T47D (cell line): ENCODE data around the gene SPP1.
"Not testable (repeated sequence)": the region's sequence is repeated elsewhere in the genome, so short reads cannot be mapped to it uniquely, and the experiment has no call there.

Experiments
- DNase-seq, 2 experiments: peaks; one replicate each; pipeline versions ENCODE4 v3.0.0 to v3.0.0-alpha.2; 2011 to 2012; ENCODE audit warnings: low read depth in 1 of 2, low spot score in 1 of 2
- JUND ChIP-seq: IDR thresholded peaks from 2 replicates; pipeline ENCODE4 v1.6.1; 2012; ENCODE audit warnings: low read depth
- in situ Hi-C: cut with HindIII; loops from 2 replicates; pipeline ENCODE4 v1.10.0; 2016; ENCODE audit warnings: low sequenced_read_pairs, low pct_unique_long_range_greater_than_20kb

The SPP1 gene

GRCh38 chr4:87983996-87984395 is 8.5 kb downstream of the SPP1 start:
- TF ChIP-seq JUND, result no peak
- in situ Hi-C loops, result no loop called here
- no peak for DNase-seq

DNA sequence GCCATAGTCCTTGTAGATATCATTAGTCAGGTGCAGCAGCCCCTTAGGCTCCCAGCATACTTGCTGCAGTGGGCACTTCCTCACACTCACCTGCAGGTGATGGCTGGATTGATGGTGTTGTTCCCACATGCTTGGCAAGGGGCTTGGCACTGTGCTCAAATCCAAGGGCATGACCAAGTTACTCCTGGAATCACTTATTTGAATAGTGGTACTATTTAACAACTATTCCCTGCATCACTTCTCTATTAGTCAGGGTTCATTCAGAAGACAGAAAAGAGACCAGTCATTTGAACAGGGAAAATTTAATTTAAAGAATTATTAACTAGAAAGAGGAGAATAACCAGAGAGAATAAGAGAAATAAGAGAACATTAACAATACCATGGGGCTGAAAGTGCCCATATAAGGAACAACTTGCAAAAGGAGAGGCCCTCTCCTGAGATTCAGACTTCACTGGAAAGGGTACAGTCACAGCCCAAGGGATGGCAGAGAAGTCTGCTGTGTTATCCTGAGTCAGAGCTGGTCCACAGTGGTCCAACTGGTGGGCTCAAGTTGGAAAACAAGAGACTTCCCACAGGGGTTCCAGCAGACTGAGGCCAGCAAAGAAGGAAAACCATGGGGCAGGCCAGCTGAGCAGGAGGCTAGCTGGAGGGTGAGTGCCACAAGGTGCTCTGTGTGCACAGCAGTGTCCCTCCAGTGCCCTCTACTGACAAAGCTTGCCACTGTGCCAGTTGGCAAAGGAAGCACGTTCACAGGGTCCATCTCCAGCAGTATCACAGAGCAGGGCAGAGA is 9.8 kb downstream of the SPP1 start:
- in situ Hi-C loops, result no loop called here
- DNase-seq, result peak; percentile 24 to 67
- TF ChIP-seq JUND, result no peak

GRCh38 chr4:87985887-87986200 is 10.3 kb downstream of the SPP1 start:
- in situ Hi-C loops, result no loop called here
- DNase-seq, result no peak
- no peak for TF ChIP-seq JUND

- no peak for DNase-seq
- TF ChIP-seq JUND, result no peak
- in situ Hi-C loops, result no loop called here
Observed at GRCh38 chr4:87986508-87986907, 11.0 kb downstream of the SPP1 start.

DNA sequence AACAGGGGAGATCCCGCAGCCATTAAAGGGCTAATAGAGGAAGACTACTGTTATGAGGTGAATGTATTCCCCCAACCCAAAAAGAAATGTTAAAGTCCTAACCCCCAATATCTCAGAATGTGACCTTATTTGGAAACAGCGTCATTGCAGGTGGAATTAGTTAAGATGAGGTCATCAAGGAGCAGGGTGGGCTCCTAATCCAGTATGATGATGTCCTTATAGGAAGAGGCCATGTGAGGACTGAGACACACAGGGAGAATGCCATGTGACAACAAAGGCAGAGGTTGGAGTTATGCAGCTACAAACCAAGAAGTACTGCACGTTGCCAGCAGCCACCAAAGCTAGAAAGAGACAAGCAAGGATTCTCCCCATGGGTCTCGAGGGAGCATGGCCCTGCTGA is 14.3 kb downstream of the SPP1 start:
- TF ChIP-seq JUND, result no peak
- in situ Hi-C loops, result no loop called here
- no peak for DNase-seq

DNA sequence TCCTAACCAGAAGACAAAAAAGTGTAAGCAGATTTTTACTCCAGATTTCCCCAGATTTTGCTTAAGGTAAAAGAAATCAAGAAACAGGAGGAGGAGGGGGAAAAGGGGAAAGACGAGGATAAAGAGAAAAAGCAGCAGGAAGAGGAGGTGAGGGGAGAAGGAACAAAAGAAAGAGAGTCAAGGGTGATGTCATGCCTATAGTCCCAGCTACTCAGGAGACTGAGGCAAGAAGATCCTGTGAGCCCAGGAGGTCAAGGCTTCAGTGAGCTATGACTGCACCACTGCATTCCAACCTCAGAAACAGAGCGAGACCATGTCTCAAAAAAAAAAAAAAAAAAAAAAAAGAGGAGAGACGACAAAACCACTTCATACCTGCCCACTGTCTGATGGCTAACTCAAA is 19.9 kb downstream of the SPP1 start:
- in situ Hi-C loops, result no loop called here
- TF ChIP-seq JUND, result no peak
- DNase-seq, result no peak

DNA sequence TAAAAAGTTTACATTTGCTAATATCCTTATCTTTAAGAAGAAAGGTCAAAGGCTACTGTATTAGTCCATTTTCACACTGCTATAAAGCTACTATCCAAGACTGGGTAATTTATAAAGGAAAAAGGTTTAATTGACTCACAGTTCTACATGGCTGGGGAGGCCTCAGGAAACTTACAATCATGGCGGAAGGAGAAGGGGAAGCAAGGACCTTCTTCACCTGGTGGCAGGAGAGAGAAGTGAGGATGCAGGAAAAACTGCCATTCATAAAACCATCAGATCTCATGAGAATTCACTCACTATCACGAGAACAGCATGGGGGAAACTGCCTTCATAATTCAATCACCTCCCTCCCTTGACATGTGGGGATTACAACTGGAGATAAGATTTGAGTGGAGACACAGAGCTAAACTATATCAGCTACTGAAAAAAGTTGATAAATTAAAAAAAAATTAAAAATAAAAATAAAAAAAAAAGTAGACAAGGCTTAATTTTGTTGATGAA is 23.7 kb downstream of the SPP1 start:
- in situ Hi-C loops, result not testable (repeated sequence)

GRCh38 chr4:88001871-88002270 is 26.4 kb downstream of the SPP1 start:
- TF ChIP-seq JUND, result no peak
- in situ Hi-C loops, result no loop called here
- DNase-seq, result no peak

More for the DNA sequence above, 23.7 kb downstream of the SPP1 start:
- DNase-seq, result not testable (repeated sequence)

DNA sequence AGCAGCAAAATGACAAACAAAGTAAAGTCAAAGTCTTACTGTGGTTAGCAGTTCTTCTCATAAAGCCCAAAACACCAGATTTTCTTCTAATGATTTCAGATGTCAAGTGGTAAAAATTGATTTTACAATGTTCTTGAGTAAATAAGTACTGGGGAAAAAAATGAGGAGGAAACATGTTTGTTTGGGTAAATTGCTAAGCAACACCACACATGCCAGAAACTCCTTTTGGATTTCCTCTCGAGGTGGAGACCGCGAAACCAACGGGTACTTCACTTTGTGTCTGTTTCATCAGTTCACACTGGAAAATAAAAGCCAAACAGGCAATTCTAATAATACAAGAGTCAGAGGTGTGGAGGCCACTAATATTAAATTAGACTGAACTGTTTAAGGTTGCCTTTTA is 27.3 kb downstream of the SPP1 start:
- DNase-seq, result no peak
- no peak for TF ChIP-seq JUND
- in situ Hi-C loops, result no loop called here

GRCh38 chr4:88003261-88003660 is 27.7 kb downstream of the SPP1 start:
- DNase-seq, result no peak
- no peak for TF ChIP-seq JUND
- in situ Hi-C loops, result no loop called here

DNA sequence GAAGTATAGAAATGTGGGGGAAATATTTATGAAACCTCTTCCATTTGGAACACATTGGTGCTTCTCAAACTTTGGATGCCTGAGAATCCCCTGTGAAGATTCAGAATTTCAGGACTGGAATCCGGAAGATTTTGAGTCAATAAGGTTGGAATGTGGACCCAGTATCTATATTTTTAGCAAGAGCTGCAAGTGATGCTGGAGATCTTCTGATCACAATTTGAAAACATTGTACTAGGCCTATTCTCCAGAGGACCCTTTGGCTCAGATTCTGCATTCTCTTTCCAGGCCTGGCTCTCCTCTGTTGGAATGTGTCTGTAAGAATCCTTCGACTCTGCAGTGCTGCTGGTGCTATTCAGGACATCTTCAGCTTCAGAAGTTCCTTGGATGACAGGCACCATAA is 29.6 kb downstream of the SPP1 start:
- in situ Hi-C loops, result no loop called here
- no peak for TF ChIP-seq JUND
- no peak for DNase-seq

DNA sequence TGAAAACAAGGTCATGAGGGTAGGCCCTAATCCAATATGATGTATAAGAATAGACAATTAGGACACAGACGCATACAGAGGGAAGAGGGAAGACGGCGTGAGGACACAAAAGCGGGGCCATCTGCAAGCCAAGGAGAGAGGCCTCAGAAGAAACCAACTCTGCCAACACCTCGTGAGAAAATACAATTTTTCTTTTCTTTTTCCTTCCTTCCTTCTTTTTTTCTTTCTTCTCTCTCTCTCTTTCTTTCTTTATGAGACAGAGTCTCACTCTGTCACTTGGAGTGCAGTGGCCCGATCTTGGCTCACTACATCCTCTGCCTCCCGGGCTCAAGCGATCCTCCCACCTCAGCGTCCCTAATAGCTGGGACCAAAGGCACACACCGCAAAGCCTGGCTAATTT is 30.4 kb downstream of the SPP1 start:
- no peak for DNase-seq
- in situ Hi-C loops, result no loop called here
- TF ChIP-seq JUND, result no peak

- in situ Hi-C loops, result no loop called here
- no peak for TF ChIP-seq JUND
Observed at GRCh38 chr4:88006956-88007303, 31.4 kb downstream of the SPP1 start.

DNA sequence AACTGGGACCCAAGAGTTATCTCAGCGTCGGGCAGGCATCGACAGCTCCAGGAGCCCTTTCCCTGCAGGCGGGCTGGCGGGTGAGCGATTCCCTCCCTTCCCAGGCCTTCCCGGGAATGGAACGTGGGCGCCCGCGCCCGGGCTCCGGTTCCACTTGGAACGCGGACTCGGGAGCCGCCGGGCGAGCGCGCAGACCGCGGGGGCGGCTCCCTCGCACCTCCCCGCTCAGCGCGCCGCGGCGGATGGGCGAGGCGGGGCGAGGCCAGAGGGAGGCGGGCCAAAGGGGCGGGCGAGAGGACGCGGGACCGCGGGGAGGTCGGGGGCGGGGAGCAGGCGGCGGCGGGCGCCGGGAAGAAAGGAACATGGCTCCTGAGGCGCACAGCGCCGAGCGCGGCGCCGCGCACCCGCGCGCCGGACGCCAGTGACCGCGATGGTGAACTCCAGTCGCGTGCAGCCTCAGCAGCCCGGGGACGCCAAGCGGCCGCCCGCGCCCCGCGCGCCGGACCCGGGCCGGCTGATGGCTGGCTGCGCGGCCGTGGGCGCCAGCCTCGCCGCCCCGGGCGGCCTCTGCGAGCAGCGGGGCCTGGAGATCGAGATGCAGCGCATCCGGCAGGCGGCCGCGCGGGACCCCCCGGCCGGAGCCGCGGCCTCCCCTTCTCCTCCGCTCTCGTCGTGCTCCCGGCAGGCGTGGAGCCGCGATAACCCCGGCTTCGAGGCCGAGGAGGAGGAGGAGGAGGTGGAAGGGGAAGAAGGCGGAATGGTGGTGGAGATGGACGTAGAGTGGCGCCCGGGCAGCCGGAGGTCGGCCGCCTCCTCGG is 32.0 kb downstream of the SPP1 start, which contains the start of gene PKD2:
TSS of gene PKD2 (plus strand) at position 332 of the 818 bp plus-strand sequence. CDS start at position 431, 99 bp downstream.
- in situ Hi-C loops, result no loop called here
- no peak for TF ChIP-seq JUND
- DNase-seq, result peak; percentile 66 to 77

More at GRCh38 chr4:88006956-88007303, 31.4 kb downstream of the SPP1 start:
- no peak for DNase-seq
